SH-SY5Y (cell line): ENCODE measurements around the gene OCA2.

Source experiments
- GATA2 ChIP-seq: IDR thresholded peaks from 2 replicates; pipeline ENCODE4 v1.6.1; 2011; ENCODE audit warnings: mild to moderate bottlenecking, low read depth, low read length
- GATA3 ChIP-seq: IDR thresholded peaks from 2 replicates; pipeline ENCODE4 v1.6.1; 2011; ENCODE audit warnings: low read depth, mild to moderate bottlenecking, low read length, moderate library complexity

Gene OCA2

GRCh38 chr15:27832237-27832596 lies 266.9 kb downstream of the OCA2 start:
- no peak for TF ChIP-seq GATA2
- no peak for TF ChIP-seq GATA3

GRCh38 chr15:27831384-27832236 lies 267.5 kb downstream of the OCA2 start:
- TF ChIP-seq GATA2 (no peak), GATA3 (no peak)

GRCh38 chr15:27828746-27829145 lies 270.4 kb downstream of the OCA2 start:
- TF ChIP-seq GATA2 (no peak), GATA3 (no peak)

- TF ChIP-seq GATA3 = no peak
- no peak for TF ChIP-seq GATA2
Measured at GRCh38 chr15:27826902-27827714, 272.0 kb downstream of the OCA2 start.

- TF ChIP-seq GATA3 = no peak
- no peak for TF ChIP-seq GATA2
Measured at GRCh38 chr15:27826411-27826810, 272.7 kb downstream of the OCA2 start.

DNA sequence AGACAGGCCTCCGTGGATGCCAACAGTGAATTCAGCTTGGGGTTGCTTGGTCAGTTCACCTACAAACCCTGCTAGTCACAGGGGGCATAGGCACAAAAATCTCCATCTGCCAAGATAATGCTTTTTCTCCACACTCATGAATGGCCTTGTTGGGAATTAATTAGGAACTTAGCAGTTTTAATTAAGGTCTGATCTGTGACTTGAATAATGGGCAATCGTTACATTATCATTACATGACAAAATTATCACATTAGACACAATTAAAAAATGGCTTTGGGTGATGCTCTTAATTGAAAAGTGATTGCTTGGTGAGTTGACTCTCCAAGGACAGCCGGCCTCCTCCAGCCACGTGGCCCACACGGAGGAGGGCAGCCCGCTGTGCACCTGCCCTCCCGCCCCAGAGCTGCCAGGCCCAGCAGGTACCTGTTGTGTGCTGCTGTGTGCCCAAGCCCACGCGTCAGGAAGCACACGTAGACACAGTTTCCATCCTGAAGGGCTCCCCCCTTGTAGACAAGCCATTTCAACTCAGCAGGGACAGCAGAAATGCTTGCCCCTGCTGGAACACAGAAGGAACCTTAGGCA lies 274.2 kb downstream of the OCA2 start:
- TF ChIP-seq GATA2 (no peak), GATA3 (no peak)

DNA sequence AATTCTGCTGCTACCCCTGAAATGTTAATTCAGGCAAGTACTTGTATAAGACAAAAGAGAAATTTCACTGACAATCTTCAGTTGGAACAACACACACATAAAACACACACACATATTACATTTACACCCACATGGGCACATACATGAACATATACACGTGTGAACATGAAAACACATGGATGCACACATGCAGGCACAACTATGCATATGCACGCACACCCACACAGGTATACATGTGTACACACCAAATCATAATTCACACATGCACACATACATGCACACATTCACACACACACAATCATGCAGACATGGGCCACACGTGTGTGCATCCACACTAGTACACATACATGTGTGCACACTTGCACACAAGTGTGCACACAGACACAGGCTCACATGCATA lies 277.8 kb downstream of the OCA2 start:
- TF ChIP-seq GATA2 (no peak), GATA3 (no peak)

GRCh38 chr15:27820722-27821121 lies 278.4 kb downstream of the OCA2 start:
- no peak for TF ChIP-seq GATA3
- TF ChIP-seq GATA2 = no peak

GRCh38 chr15:27820232-27820631 lies 278.9 kb downstream of the OCA2 start:
- TF ChIP-seq GATA2 = no peak

- TF ChIP-seq GATA3 (no peak), GATA2 (no peak)
Measured at GRCh38 chr15:27817258-27817657, 281.9 kb downstream of the OCA2 start.

DNA sequence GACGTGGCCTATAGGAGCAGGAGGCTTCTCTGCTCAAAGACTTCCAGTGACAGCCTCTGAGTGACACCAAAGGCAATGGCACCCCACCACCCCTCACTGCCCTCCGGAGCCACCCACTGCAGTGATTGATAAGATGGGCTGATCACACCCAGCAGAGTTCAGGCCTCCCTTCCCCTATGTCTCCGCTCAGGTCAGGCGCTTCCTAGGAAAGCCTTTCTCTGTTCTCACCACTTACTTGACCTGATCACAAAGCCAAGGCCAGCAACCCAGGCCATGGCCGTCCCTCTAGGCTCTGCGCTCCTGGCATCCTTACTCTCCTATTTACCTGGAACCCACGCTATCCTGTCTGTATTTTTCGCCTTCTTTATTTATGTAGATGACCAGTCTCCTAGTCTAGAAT lies 282.3 kb downstream of the OCA2 start:
- no peak for TF ChIP-seq GATA3
- no peak for TF ChIP-seq GATA2

- TF ChIP-seq GATA2 (no peak), GATA3 (no peak)
Measured at GRCh38 chr15:27815035-27815434, 284.1 kb downstream of the OCA2 start.

DNA sequence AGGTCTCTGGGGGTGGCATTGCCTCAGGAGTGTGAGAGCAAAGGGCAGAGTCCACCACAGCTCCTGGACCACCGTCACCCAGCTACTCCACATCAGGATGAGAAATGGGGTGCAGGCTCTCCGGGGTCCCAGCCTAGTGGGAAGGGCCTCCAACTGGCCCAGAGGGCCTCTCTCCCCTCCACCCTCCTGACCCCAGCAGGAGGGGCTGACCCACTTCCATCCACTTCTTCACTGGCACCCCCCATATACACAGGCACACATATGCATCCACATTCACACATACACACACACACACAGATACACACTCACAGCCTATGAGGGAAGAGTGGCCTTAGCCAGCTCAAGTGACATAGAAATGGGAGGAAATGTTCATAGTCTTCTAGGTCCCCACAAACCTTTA lies 286.0 kb downstream of the OCA2 start:
- TF ChIP-seq GATA2 = no peak
- TF ChIP-seq GATA3 = no peak

GRCh38 chr15:27808182-27808581 lies 290.9 kb downstream of the OCA2 start:
- TF ChIP-seq GATA3 = no peak
- TF ChIP-seq GATA2 = no peak

- TF ChIP-seq GATA2 (no peak), GATA3 (no peak)
Measured at GRCh38 chr15:27807335-27807734, 291.8 kb downstream of the OCA2 start.

GRCh38 chr15:27806396-27806795 lies 292.7 kb downstream of the OCA2 start:
- TF ChIP-seq GATA2 (no peak), GATA3 (no peak)
